22Rv1 (cell line): Measurements from ENCODE around the gene PRKAR1B.

Experiments
- H3K27ac ChIP-seq: fragments of 450-650 bp; 2 replicates; pipeline ENCODE4 v1.5.1; 2017
- ZFX ChIP-seq: fragments of 450-650 bp; IDR thresholded peaks from 2 replicates; pipeline ENCODE4 v1.6.1; 2017; ENCODE audit warnings: antibody characterized with exemption, borderline replicate concordance
- TF ChIP-seq, protein P1 (sequence below): fragments of 450-650 bp; IDR thresholded peaks from 2 replicates; pipeline ENCODE4 v1.5.1; 2017; ENCODE audit warnings: mild to moderate bottlenecking

Gene PRKAR1B

DNA sequence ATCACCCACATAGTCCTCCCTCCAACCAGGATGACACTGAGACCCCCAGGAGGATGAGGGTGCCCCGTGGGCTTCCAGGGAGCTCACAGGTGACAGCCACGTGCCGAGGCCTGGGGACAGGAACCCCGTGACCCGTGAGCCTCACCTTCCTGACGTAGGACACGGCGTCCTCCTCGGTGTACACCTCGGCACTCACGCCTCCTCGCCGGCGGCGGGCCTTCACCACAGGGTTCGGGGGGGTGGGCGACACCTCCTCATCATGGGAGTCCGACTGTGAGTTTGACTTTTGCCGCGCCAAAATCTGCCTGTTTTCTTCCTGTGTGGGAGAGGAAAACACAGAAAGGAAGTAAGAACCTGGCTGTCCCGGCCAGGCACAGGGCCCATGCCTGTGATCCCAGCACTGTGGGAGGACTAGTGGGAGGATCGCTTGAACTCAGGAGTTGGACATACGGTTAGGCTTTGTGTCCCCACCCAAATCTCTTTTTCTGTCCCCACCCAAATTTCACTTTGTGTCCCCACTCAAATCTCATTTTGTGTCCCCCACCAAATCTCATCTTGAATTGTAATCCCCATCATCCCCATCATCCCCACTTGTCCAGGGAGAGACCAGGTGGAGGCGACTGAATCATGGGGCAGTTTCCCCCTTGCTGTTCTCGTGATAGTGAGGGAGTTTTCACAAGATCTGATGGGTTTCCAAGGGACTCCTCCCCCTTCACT lies 46.5 kb downstream of the PRKAR1B start:
- TF ChIP-seq, protein P1, sequence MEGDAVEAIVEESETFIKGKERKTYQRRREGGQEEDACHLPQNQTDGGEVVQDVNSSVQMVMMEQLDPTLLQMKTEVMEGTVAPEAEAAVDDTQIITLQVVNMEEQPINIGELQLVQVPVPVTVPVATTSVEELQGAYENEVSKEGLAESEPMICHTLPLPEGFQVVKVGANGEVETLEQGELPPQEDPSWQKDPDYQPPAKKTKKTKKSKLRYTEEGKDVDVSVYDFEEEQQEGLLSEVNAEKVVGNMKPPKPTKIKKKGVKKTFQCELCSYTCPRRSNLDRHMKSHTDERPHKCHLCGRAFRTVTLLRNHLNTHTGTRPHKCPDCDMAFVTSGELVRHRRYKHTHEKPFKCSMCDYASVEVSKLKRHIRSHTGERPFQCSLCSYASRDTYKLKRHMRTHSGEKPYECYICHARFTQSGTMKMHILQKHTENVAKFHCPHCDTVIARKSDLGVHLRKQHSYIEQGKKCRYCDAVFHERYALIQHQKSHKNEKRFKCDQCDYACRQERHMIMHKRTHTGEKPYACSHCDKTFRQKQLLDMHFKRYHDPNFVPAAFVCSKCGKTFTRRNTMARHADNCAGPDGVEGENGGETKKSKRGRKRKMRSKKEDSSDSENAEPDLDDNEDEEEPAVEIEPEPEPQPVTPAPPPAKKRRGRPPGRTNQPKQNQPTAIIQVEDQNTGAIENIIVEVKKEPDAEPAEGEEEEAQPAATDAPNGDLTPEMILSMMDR = no peak
- TF ChIP-seq ZFX = no peak
- no peak overlapping the region for H3K27ac ChIP-seq

DNA sequence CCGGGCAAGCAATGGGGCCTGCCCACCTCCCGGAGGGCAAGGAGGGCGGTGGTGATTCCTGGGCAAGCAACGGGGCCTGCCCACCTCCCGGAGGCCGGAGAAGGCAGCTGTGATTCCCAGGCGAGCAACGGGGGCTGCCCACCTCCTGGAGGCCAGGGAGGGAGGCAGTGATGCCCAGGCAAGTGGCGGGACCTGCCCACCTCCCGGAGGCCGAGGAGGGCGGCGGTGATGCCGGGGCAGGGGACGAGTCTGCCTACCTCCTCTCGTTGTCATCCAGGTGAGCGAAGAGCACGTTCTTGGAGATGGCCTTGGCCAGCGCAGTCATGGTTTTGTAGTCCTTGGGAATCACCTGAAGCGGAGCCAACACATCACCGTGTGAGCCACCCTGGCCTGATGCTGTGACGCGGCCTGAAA lies 50.1 kb downstream of the PRKAR1B start:
- no peak for TF ChIP-seq ZFX
- TF ChIP-seq, protein P1 = no peak
- no peak overlapping the region for H3K27ac ChIP-seq

DNA sequence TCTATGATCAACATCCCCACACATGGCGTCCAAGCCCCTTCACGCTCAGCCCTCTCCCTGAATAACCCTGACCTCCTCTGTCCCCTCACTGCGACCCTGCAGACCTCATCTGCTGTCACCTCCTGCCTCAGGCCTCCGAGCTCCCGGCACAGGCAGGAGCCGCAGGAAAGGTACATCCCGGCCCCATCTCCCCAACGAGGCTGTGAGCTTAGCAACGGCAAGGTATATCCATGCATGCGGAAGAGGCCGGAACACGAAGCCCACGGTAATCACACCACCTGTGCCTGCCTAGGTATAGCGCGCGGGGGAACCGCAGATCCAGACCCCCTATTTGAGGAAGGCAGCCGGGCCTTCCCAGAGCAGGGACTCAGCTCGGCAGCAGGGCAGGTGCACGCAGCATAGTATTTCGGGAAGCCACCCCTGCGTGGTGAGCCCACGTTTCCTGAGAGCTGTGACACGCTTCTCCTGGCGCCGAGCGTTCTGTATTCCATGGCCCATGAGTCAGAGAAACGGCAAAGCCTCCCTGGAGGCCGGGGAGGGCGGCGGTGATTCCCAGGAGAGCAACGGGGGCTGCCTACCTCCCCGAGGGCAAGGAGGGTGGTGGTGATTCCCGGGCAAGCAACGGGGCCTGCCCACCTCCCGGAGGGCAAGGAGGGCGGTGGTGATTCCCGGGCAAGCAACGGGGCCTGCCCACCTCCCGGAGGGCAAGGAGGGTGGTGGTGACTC lies 50.7 kb downstream of the PRKAR1B start:
- no peak for TF ChIP-seq ZFX
- TF ChIP-seq, protein P1 = no peak
- H3K27ac ChIP-seq = no peak overlapping the region

DNA sequence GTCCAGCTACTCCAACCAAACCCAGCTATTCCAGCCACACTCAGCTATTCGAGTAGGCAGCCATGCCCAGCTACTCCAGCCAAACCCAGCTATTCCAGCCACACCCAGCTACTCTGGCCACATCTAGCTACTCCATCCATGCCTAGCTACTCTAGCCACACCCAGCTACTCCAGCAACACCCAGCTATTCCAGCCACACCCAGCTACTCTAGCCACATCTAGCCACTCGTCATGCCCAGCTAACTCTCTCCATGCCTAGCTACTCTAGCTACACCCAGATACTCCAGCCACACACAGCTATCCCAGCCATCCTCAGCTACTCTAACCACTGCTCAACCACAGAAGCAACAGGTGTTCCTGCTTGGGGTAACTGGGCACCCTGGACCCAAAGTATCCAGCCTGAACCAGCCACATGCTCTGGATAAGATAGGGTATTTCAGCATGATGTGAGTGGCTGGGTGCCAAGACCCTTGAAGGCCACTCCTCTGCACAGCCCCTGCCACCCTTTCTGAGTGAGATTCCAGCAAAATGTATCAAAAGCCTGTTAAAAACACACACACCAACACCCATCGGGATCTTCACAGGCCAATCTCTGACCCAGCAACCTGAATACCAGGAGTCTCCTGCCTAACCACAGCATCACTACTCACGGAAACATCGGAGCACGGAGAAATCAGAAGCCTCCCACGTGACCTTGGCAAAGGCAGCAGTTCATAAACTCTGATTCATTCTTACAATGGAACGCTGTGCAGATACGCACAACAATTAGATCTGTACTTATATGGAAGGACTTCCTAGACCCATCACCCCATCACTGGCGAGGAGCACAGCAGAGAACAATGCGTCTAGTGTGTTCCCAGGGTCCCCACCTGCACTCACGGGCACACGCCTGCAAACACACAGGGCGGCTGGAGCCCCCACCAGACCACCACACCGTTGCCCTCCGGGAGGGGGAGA lies 52.3 kb downstream of the PRKAR1B start:
- TF ChIP-seq ZFX = no peak
- TF ChIP-seq, protein P1 = no peak
- H3K27ac ChIP-seq = no peak overlapping the region

DNA sequence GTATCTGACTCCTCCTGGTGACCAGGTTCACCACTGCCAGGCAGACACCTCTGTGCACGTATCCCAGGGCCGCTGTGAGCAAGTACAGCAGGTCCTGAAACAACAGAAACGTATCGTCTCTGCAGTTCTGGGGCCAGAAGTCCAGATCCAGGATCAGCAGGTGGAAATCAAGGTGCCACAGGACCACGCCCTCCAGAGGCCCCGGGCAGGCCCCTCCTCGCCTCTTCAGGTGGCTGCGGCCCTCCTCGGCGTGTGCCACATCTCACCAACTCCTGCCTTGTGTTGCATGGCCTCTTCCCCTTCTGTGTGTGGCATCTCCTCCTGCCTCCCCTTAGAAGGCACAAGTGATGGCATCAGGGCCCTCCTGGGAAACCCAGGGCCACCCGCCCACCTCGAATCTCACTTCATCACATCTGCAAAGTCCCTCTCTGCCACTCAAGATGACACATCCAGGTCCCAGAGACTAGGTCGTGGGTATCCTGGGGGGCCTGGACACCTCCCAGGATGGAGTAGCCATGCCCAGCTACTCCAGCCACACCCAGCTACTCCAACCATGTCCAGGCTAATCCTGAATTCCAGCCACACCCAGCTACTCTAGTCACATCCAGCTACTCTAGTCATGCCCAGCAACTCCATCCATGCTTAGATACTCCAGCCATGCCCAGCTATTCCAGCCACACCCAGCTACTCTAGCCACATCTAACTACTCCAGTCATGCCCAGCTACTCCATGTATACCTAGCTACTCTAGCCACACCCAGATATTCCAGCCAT lies 53.2 kb downstream of the PRKAR1B start:
- TF ChIP-seq, protein P1 = no peak
- no peak for TF ChIP-seq ZFX
- H3K27ac ChIP-seq = no peak overlapping the region

DNA sequence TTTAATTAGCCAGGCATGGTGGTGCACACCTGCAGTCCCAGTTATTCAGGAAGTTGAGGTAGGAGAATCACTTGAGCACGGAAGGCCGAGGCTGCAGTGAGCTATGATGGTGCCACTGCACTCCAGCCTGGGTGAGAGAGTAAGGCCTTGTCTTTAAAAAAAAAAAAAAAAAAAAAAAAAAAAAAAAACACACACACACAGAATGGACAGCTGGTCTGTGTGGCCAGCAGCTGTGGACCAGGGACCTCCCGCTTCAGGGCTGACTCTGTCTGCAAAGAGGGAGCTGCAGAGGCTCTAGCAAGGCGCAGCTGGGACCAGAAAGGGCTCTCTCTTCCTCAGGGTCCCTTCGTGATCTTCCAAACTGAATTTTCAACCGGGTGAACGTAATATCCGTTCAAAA lies 54.2 kb downstream of the PRKAR1B start:
- no peak overlapping the region for H3K27ac ChIP-seq
- TF ChIP-seq, protein P1 = no peak
- no peak for TF ChIP-seq ZFX
